ENCODE data around the gene FOXN4.

The FOXN4 gene

DNA sequence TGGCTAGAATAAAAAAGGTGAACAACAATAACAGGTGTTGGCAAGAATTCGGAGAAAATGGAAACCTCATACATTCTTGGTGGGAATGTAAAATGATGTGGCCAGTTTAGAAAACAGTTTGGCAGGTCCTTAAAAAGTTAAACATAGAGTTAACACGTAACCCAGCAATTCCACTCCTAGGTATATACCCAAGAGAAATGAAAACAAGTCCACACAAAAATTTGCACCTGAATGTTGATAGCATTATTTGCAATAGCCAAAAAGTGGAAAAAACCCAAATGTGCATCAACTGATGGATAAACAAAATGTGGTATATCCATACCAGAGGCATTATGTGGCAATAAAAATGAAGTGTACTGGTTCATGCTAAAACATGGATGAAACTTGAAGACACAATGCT lies 36.3 kb upstream of the FOXN4 start:
- H3K79me2 ChIP-seq (ENCODE audit: insufficient read depth, low read length) = no peaks in the 10 kb centered on the region
- no peak overlapping the region for H3K4me2 ChIP-seq (ENCODE audit: insufficient read depth, low read length)
- no peak overlapping the region for H3K9ac ChIP-seq (ENCODE audit: low read depth, low read length)
- no peak overlapping the region for H3K27ac ChIP-seq (ENCODE audit: low read length)
- TF ChIP-seq EZH2 (IDR thresholded peaks at IDR 0.05; ENCODE audit: borderline replicate concordance, low read depth, low read length, severe bottlenecking) = no peak
- TF ChIP-seq, protein P1, sequence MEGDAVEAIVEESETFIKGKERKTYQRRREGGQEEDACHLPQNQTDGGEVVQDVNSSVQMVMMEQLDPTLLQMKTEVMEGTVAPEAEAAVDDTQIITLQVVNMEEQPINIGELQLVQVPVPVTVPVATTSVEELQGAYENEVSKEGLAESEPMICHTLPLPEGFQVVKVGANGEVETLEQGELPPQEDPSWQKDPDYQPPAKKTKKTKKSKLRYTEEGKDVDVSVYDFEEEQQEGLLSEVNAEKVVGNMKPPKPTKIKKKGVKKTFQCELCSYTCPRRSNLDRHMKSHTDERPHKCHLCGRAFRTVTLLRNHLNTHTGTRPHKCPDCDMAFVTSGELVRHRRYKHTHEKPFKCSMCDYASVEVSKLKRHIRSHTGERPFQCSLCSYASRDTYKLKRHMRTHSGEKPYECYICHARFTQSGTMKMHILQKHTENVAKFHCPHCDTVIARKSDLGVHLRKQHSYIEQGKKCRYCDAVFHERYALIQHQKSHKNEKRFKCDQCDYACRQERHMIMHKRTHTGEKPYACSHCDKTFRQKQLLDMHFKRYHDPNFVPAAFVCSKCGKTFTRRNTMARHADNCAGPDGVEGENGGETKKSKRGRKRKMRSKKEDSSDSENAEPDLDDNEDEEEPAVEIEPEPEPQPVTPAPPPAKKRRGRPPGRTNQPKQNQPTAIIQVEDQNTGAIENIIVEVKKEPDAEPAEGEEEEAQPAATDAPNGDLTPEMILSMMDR (IDR thresholded peaks at IDR 0.05; ENCODE audit: borderline replicate concordance, extremely low read depth, low read length, poor library complexity, severe bottlenecking) = no peak
- H3K4me3 ChIP-seq (ENCODE audit: low read depth in 1 of 2, low read length in 2 of 2) = no peak overlapping the region
- no peak overlapping the region for H2AFZ ChIP-seq (ENCODE audit: low read depth, low read length)
- no peaks in the 10 kb centered on the region for H4K20me1 ChIP-seq (ENCODE audit: insufficient read depth, low read length)
- DNase-seq = no peak
- H3K36me3 ChIP-seq (ENCODE audit: insufficient read depth, low read length) = no peaks in the 10 kb centered on the region
- H3K27me3 ChIP-seq (ENCODE audit: insufficient read depth, low read length, poor library complexity) = no peaks in the 10 kb centered on the region
- no peaks in the 10 kb centered on the region for H3K4me1 ChIP-seq (ENCODE audit: insufficient read depth, low read length)
- H3K9me3 ChIP-seq (ENCODE audit: insufficient read depth, low read length, severe bottlenecking) = no peaks in the 10 kb centered on the region
- ATAC-seq (ENCODE audit: insufficient read depth, low read depth) = no peak

DNA sequence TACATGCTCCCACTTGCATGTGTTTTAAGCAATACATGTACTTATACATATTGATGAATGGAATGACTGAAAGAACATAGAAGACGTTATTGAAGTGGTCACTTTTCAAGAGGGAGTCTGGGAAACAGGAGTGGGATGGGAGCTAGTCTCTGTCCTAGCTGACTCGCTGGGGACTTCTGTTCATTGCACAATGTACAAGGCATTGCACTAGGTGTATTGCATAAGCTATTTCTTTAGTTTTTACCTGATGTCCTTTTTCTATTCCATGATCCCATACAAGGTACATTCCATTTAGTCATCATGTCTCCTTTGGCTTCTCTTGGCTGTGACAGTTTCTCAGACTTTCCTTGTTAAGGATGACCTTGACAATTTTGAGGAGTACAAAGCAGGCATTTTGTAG lies 34.6 kb upstream of the FOXN4 start:
- ATAC-seq (ENCODE audit: insufficient read depth, low read depth) (no peak), DNase-seq (no peak)
- Histone ChIP-seq H3K79me2 (ENCODE audit: insufficient read depth, low read length) (no peaks in the 10 kb centered on the region), H3K27ac (ENCODE audit: low read length) (no peak overlapping the region), H3K4me3 (ENCODE audit: low read depth in 1 of 2, low read length in 2 of 2) (no peak overlapping the region), H3K9me3 (ENCODE audit: insufficient read depth, low read length, severe bottlenecking) (no peaks in the 10 kb centered on the region), H3K36me3 (ENCODE audit: insufficient read depth, low read length) (no peaks in the 10 kb centered on the region), H3K4me2 (ENCODE audit: insufficient read depth, low read length) (no peak overlapping the region), H3K4me1 (ENCODE audit: insufficient read depth, low read length) (no peaks in the 10 kb centered on the region), H2AFZ (ENCODE audit: low read depth, low read length) (no peak overlapping the region), H3K9ac (ENCODE audit: low read depth, low read length) (no peak overlapping the region), H3K27me3 (ENCODE audit: insufficient read depth, low read length, poor library complexity) (no peaks in the 10 kb centered on the region), H4K20me1 (ENCODE audit: insufficient read depth, low read length) (no peaks in the 10 kb centered on the region)
- TF ChIP-seq, protein P1 (IDR thresholded peaks at IDR 0.05; ENCODE audit: borderline replicate concordance, extremely low read depth, low read length, poor library complexity, severe bottlenecking) = no peak
- no peak for TF ChIP-seq EZH2 (IDR thresholded peaks at IDR 0.05; ENCODE audit: borderline replicate concordance, low read depth, low read length, severe bottlenecking)

DNA sequence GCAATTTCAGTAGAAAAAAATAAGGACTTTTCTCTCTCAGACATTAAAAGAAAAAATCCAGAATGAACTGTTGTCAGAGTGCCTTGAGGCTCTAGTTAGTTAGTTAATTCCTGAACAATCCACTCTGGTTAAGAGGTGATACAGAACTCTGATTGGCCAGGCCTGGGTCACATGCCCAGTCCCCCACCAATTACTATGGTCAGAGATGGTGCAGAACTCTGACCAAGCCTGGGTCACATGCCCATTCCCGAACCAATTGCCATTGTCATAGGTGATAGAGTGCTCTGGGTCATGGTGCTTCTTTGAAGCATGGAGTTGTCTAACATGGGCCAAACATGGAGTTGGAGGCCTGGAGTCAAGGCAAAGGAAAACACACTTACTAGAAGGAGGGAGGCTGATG lies 27.5 kb upstream of the FOXN4 start:
- ATAC-seq (ENCODE audit: insufficient read depth, low read depth) (no peak), DNase-seq (no peak)
- Histone ChIP-seq H3K4me3 (ENCODE audit: low read depth in 1 of 2, low read length in 2 of 2) (no peak overlapping the region), H3K27ac (ENCODE audit: low read length) (no peak overlapping the region), H3K79me2 (ENCODE audit: insufficient read depth, low read length) (no peaks in the 10 kb centered on the region), H3K9me3 (ENCODE audit: insufficient read depth, low read length, severe bottlenecking) (no peaks in the 10 kb centered on the region), H4K20me1 (ENCODE audit: insufficient read depth, low read length) (no peaks in the 10 kb centered on the region), H3K4me1 (ENCODE audit: insufficient read depth, low read length) (no peaks in the 10 kb centered on the region), H3K9ac (ENCODE audit: low read depth, low read length) (no peak overlapping the region), H3K36me3 (ENCODE audit: insufficient read depth, low read length) (no peaks in the 10 kb centered on the region), H2AFZ (ENCODE audit: low read depth, low read length) (no peak overlapping the region), H3K4me2 (ENCODE audit: insufficient read depth, low read length) (no peak overlapping the region), H3K27me3 (ENCODE audit: insufficient read depth, low read length, poor library complexity) (peaks cover 5% of the 10 kb centered on the region)
- TF ChIP-seq, protein P1 (IDR thresholded peaks at IDR 0.05; ENCODE audit: borderline replicate concordance, extremely low read depth, low read length, poor library complexity, severe bottlenecking) = no peak
- no peak for TF ChIP-seq EZH2 (IDR thresholded peaks at IDR 0.05; ENCODE audit: borderline replicate concordance, low read depth, low read length, severe bottlenecking)

DNA sequence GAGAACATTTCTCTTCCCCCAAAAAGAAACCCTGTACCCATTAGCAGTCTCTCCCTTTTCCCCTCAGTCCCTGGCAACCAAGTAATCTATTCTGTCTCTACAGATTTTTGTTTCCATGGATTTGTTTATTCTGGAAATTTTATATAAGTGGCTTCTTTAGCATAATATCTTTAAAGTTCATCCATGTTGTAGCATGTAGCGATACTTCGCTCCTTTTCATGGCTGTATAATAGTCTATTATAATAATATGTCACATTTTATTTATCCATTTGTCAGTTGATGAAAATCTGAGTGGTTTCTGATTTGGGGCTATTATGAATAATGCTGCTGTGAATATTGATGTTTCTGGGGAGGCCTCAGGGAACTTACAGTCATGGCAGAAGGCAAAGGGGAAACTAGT lies 25.8 kb upstream of the FOXN4 start:
- TF ChIP-seq EZH2 (IDR thresholded peaks at IDR 0.05; ENCODE audit: borderline replicate concordance, low read depth, low read length, severe bottlenecking) = no peak
- TF ChIP-seq, protein P1 (IDR thresholded peaks at IDR 0.05; ENCODE audit: borderline replicate concordance, extremely low read depth, low read length, poor library complexity, severe bottlenecking) = no peak
- Histone ChIP-seq H3K79me2 (ENCODE audit: insufficient read depth, low read length) (no peaks in the 10 kb centered on the region), H3K27me3 (ENCODE audit: insufficient read depth, low read length, poor library complexity) (peaks cover 6% of the 10 kb centered on the region), H2AFZ (ENCODE audit: low read depth, low read length) (no peak overlapping the region), H3K9ac (ENCODE audit: low read depth, low read length) (no peak overlapping the region), H3K4me1 (ENCODE audit: insufficient read depth, low read length) (no peaks in the 10 kb centered on the region), H3K27ac (ENCODE audit: low read length) (no peak overlapping the region), H3K4me3 (ENCODE audit: low read depth in 1 of 2, low read length in 2 of 2) (no peak overlapping the region), H3K36me3 (ENCODE audit: insufficient read depth, low read length) (no peaks in the 10 kb centered on the region), H3K9me3 (ENCODE audit: insufficient read depth, low read length, severe bottlenecking) (no peaks in the 10 kb centered on the region), H3K4me2 (ENCODE audit: insufficient read depth, low read length) (no peak overlapping the region), H4K20me1 (ENCODE audit: insufficient read depth, low read length) (no peaks in the 10 kb centered on the region)
- ATAC-seq (ENCODE audit: insufficient read depth, low read depth) = no peak
- DNase-seq = no peak
